BLaER1 treated with 17β-estradiol and CSF1 and Interleukin-3, amounts not matched to agents 10 nM and 100 nM (cell line): ENCODE data around the gene CAMP.

Experiments used
- H3K27ac ChIP-seq, 11 experiments: shearing (Covaris generic); formaldehyde crosslinking; 2 replicates each; pipeline ENCODE4 v1.8.1; 2022
- H3K27me3 ChIP-seq, 11 experiments: shearing (Covaris generic); formaldehyde crosslinking; 2 replicates each; pipeline ENCODE4 v1.8.1; 2022
- H3K36me3 ChIP-seq, 11 experiments: shearing (Covaris generic); formaldehyde crosslinking; 2 replicates each; pipeline ENCODE4 v1.8.1; 2022
- H3K4me1 ChIP-seq, 10 experiments: shearing (Covaris generic); formaldehyde crosslinking; 2 replicates each; pipeline ENCODE4 v1.8.1; 2022
- H3K4me2 ChIP-seq, 11 experiments: shearing (Covaris generic); formaldehyde crosslinking; 2 replicates each; pipeline ENCODE4 v1.8.1; 2022
- H3K4me3 ChIP-seq, 10 experiments: shearing (Covaris generic); formaldehyde crosslinking; 2 replicates each; pipeline ENCODE4 v1.8.1; 2022
- H3K9ac ChIP-seq, 11 experiments: shearing (Covaris generic); formaldehyde crosslinking; 2 replicates each; pipeline ENCODE4 v1.8.1; 2022
- H3K9me3 ChIP-seq, 11 experiments: shearing (Covaris generic); formaldehyde crosslinking; replicated peaks in 1 of 11; 2 replicates each; pipeline ENCODE4 v1.8.1; 2022
- H4K20me1 ChIP-seq, 11 experiments: shearing (Covaris generic); formaldehyde crosslinking; 2 replicates each; pipeline ENCODE4 v1.8.1; 2022
- Cebpa-rat ChIP-seq, 11 experiments: shearing (Covaris generic); IDR thresholded peaks; 2 replicates each; pipeline ENCODE4 v1.8.1; 2022

The CAMP gene

GRCh38 chr3:48219543-48219942, 3.8 kb upstream of the CAMP start:
- no peak overlapping the region for H3K4me3 ChIP-seq
- H4K20me1 ChIP-seq: no peaks in the 10 kb centered on the region
- TF ChIP-seq Cebpa-rat (IDR thresholded peaks at IDR 0.05): no peak
- peak overlapping the region in 1 of 11 experiments; percentile 84; a peak in 1 of 22 replicates for H3K27ac ChIP-seq
- H3K4me2 ChIP-seq: peak overlapping the region in 2 of 11 experiments; percentile 12 to 19; a peak in 2 of 22 replicates
- H3K27me3 ChIP-seq: no peaks in the 10 kb centered on the region
- no peaks in the 10 kb centered on the region for H3K36me3 ChIP-seq
- H3K9ac ChIP-seq: no peak overlapping the region
- H3K4me1 ChIP-seq: peaks cover 10 to 76% (median 26%) of the 10 kb centered on the region in 10 experiments
- H3K9me3 ChIP-seq: no peaks in the 10 kb centered on the region

GRCh38 chr3:48220746-48221145, 2.5 kb upstream of the CAMP start:
- Histone ChIP-seq H3K27ac (peak overlapping the region in 2 of 11 experiments; percentile 31 to 84; a peak in 5 of 22 replicates), H4K20me1 (no peaks in the 10 kb centered on the region), H3K9ac (no peak overlapping the region), H3K27me3 (no peaks in the 10 kb centered on the region), H3K4me3 (no peak overlapping the region), H3K9me3 (no peaks in the 10 kb centered on the region), H3K4me2 (peak overlapping the region in 3 of 11 experiments; percentile 82 to 93 (median 91); a peak in 2 of 22 replicates), H3K36me3 (no peaks in the 10 kb centered on the region), H3K4me1 (peaks cover 10 to 74% (median 28%) of the 10 kb centered on the region in 10 experiments)
- TF ChIP-seq Cebpa-rat (IDR thresholded peaks at IDR 0.05): no peak

GRCh38 chr3:48225587-48225986, 2.3 kb downstream of the CAMP start:
- H3K27ac ChIP-seq: peak overlapping the region in 2 of 11 experiments; percentile 82 to 84; a peak in 3 of 22 replicates
- no peak overlapping the region for H3K9ac ChIP-seq
- peak overlapping the region in 2 of 11 experiments; percentile 86 to 93; a peak in 2 of 22 replicates for H3K4me2 ChIP-seq
- H3K9me3 ChIP-seq: no peaks in the 10 kb centered on the region
- H4K20me1 ChIP-seq: no peaks in the 10 kb centered on the region
- H3K4me1 ChIP-seq: peaks cover 16 to 55% (median 34%) of the 10 kb centered on the region in 10 experiments
- H3K4me3 ChIP-seq: no peak overlapping the region
- TF ChIP-seq Cebpa-rat (IDR thresholded peaks at IDR 0.05): no peak
- no peaks in the 10 kb centered on the region for H3K27me3 ChIP-seq
- no peaks in the 10 kb centered on the region for H3K36me3 ChIP-seq

- no peak for TF ChIP-seq Cebpa-rat (IDR thresholded peaks at IDR 0.05)
- H3K4me1 ChIP-seq: peaks cover 29 to 57% (median 34%) of the 10 kb centered on the region in 10 experiments
- H3K27me3 ChIP-seq: no peaks in the 10 kb centered on the region
- H4K20me1 ChIP-seq: no peaks in the 10 kb centered on the region
- H3K9ac ChIP-seq: no peak overlapping the region
- no peaks in the 10 kb centered on the region for H3K9me3 ChIP-seq
- no peak overlapping the region for H3K27ac ChIP-seq
- no peak overlapping the region for H3K4me3 ChIP-seq
- H3K36me3 ChIP-seq: no peaks in the 10 kb centered on the region
- H3K4me2 ChIP-seq: peak overlapping the region in 2 of 11 experiments; percentile 9 to 11; a peak in 1 of 22 replicates
Observed at GRCh38 chr3:48226939-48227338, 3.6 kb downstream of the CAMP start.

- Histone ChIP-seq H3K9ac (0 out of 22 replicates have a peak overlapping the region, but pooled peaks of 1 of the 11 experiments have one; percentile 15), H4K20me1 (no peaks in the 10 kb centered on the region), H3K9me3 (peaks cover 0 to 9% (median 0%) of the 10 kb centered on the region in 11 experiments; a peak in 3 of 22 replicates), H3K36me3 (no peaks in the 10 kb centered on the region), H3K4me1 (peaks cover under 1 to 40% (median 23%) of the 10 kb centered on the region in 10 experiments; a peak in 19 of 20 replicates), H3K27ac (no peak overlapping the region), H3K27me3 (no peaks in the 10 kb centered on the region), H3K4me2 (peak overlapping the region in 5 of 11 experiments; percentile 32 to 56 (median 43); a peak in 6 of 22 replicates), H3K4me3 (no peak overlapping the region)
- no peak for TF ChIP-seq Cebpa-rat (IDR thresholded peaks at IDR 0.05)
Observed at GRCh38 chr3:48232232-48232631, 8.9 kb downstream of the CAMP start.

GRCh38 chr3:48232734-48233133, 9.4 kb downstream of the CAMP start:
- Histone ChIP-seq H4K20me1 (no peaks in the 10 kb centered on the region), H3K9me3 (peaks cover 0 to 9% (median 0%) of the 10 kb centered on the region in 11 experiments; a peak in 3 of 22 replicates), H3K4me3 (no peak overlapping the region), H3K27ac (peak overlapping the region in 1 of 11 experiments; percentile 1; a peak in 1 of 22 replicates), H3K4me2 (peak overlapping the region in 4 of 11 experiments; percentile 3 to 54 (median 39); a peak in 6 of 22 replicates), H3K4me1 (peaks cover 0 to 42% (median 23%) of the 10 kb centered on the region in 10 experiments; a peak in 19 of 20 replicates), H3K9ac (0 out of 22 replicates have a peak overlapping the region, but pooled peaks of 1 of the 11 experiments have one; percentile 15), H3K27me3 (no peaks in the 10 kb centered on the region), H3K36me3 (no peaks in the 10 kb centered on the region)
- TF ChIP-seq Cebpa-rat (IDR thresholded peaks at IDR 0.05): no peak

- Histone ChIP-seq H3K27me3 (no peaks in the 10 kb centered on the region), H3K9me3 (peaks cover 0 to 9% (median 0%) of the 10 kb centered on the region in 11 experiments; a peak in 3 of 22 replicates), H3K4me3 (no peak overlapping the region), H3K4me1 (peaks cover 0 to 42% (median 23%) of the 10 kb centered on the region in 10 experiments; a peak in 19 of 20 replicates), H3K27ac (peak overlapping the region in 2 of 11 experiments; percentile 1 to 37; a peak in 3 of 22 replicates), H3K4me2 (peak overlapping the region in 4 of 11 experiments; percentile 9 to 54 (median 42); a peak in 5 of 22 replicates), H3K36me3 (no peaks in the 10 kb centered on the region), H4K20me1 (no peaks in the 10 kb centered on the region), H3K9ac (no peak overlapping the region)
- no peak for TF ChIP-seq Cebpa-rat (IDR thresholded peaks at IDR 0.05)
Observed at GRCh38 chr3:48233542-48233941, 10.2 kb downstream of the CAMP start.

- H3K27me3 ChIP-seq: no peaks in the 10 kb centered on the region
- TF ChIP-seq Cebpa-rat (IDR thresholded peaks at IDR 0.05): no peak
- H4K20me1 ChIP-seq: no peaks in the 10 kb centered on the region
- no peak overlapping the region for H3K9ac ChIP-seq
- H3K36me3 ChIP-seq: no peaks in the 10 kb centered on the region
- H3K4me3 ChIP-seq: no peak overlapping the region
- no peak overlapping the region for H3K27ac ChIP-seq
- H3K4me1 ChIP-seq: peaks cover 10 to 58% (median 26%) of the 10 kb centered on the region in 10 experiments
- peaks cover 0 to 9% (median 0%) of the 10 kb centered on the region in 11 experiments; a peak in 3 of 22 replicates for H3K9me3 ChIP-seq
- peak overlapping the region in 2 of 11 experiments; percentile 10 to 68; a peak in 4 of 22 replicates for H3K4me2 ChIP-seq
Observed at GRCh38 chr3:48236531-48236930, 13.2 kb downstream of the CAMP start.

GRCh38 chr3:48238531-48239085, 15.3 kb downstream of the CAMP start:
- Histone ChIP-seq H3K27ac (no peak overlapping the region), H3K9ac (no peak overlapping the region), H4K20me1 (no peaks in the 10 kb centered on the region), H3K4me3 (no peak overlapping the region), H3K27me3 (no peaks in the 10 kb centered on the region), H3K4me2 (no peak overlapping the region), H3K9me3 (no peaks in the 10 kb centered on the region), H3K36me3 (no peaks in the 10 kb centered on the region), H3K4me1 (peaks cover 29 to 65% (median 37%) of the 10 kb centered on the region in 10 experiments)
- TF ChIP-seq Cebpa-rat (IDR thresholded peaks at IDR 0.05): no peak
